Esophagus squamous epithelium (tissue), 5 donors: ENCODE measurements around the gene IFNAR2. TPM values are rescaled to one million over a fixed set of nuclear protein-coding genes. Genes with fewer than 3 reads are reported as not detected.

Source experiments
- DNase-seq: peaks from one replicate; lab custom pipeline; 2025; lab: John Stamatoyannopoulos, UW
- H3K27ac ChIP-seq, 4 donors: fragments of 200-600 bp; sonication (generic); one replicate each; pipeline ENCODE4 v1.5.1; 2016 to 2019; ENCODE audit warnings: mild to moderate bottlenecking in 1 of 4
- H3K27me3 ChIP-seq, 4 donors: fragments of 200-600 bp; sonication (generic); 1 replicate in 3 of 4; 2 replicates in 1 of 4; pipeline versions ENCODE4 v1.5.1 to v1.6.0; 2017 to 2021; ENCODE audit warnings: antibody characterized with exemption in 1 of 4
- H3K36me3 ChIP-seq, 3 donors: fragments of 200-600 bp; sonication (generic); one replicate each; pipeline ENCODE4 v1.5.1; 2016 to 2019
- H3K4me1 ChIP-seq, 3 donors: fragments of 200-600 bp; sonication (generic); one replicate each; pipeline ENCODE4 v1.5.1; 2017 to 2019
- H3K4me3 ChIP-seq, 4 donors: fragments of 200-600 bp; sonication (generic); 1 replicate in 3 of 4; 2 replicates in 1 of 4; pipeline ENCODE4 v1.5.1; 2016 to 2019; ENCODE audit warnings: mild to moderate bottlenecking in 2 of 4, moderate library complexity in 1 of 4
- H3K9me3 ChIP-seq, 3 donors: fragments of 200-600 bp; sonication (generic); one replicate each; pipeline ENCODE4 v1.5.1; 2016 to 2019
- CTCF ChIP-seq, 6 experiments: fragments of 450-650 bp in 4 of 6; fragments of 200-600 bp in 2 of 6; sonication (generic) in 2 of 6; IDR thresholded peaks; one replicate each; pipeline ENCODE4 v1.5.1; 2016 to 2019; ENCODE audit warnings: antibody characterized with exemption in 6 of 6, mild to moderate bottlenecking in 4 of 6, moderate library complexity in 4 of 6
- POLR2A ChIP-seq, 4 donors: fragments of 450-650 bp; IDR thresholded peaks; one replicate each; pipeline ENCODE4 v1.6.1; 2017; ENCODE audit warnings: antibody characterized with exemption in 4 of 4, mild to moderate bottlenecking in 4 of 4, moderate library complexity in 3 of 4
- WGBS, 2 donors: methylation state at CpG; one replicate each; pipeline ENCODE4 v1.1.5; 2018; 5-methylcytosine and 5-hydroxymethylcytosine counted together
- intact Hi-C: fragments of 100-400 bp; cut with DNase I; formaldehyde crosslinking; loops from one replicate; pipeline ENCODE4 v1.15.0; 2022
- total RNA-seq, 4 donors: library from RNA; depleted of rRNA; stranded (reverse); fragments of >200 nt; gene quantifications; one replicate each; pipeline ENCODE4 v1.1.0, GENCODE V29; 2016
- donor health status: DM: yes; HTN: yes; CAD: no.

IFNAR2 gene
- total RNA-seq, 4 donors from 2014 or later = 4.0 to 13.3 (median 7.0) TPM

DNA sequence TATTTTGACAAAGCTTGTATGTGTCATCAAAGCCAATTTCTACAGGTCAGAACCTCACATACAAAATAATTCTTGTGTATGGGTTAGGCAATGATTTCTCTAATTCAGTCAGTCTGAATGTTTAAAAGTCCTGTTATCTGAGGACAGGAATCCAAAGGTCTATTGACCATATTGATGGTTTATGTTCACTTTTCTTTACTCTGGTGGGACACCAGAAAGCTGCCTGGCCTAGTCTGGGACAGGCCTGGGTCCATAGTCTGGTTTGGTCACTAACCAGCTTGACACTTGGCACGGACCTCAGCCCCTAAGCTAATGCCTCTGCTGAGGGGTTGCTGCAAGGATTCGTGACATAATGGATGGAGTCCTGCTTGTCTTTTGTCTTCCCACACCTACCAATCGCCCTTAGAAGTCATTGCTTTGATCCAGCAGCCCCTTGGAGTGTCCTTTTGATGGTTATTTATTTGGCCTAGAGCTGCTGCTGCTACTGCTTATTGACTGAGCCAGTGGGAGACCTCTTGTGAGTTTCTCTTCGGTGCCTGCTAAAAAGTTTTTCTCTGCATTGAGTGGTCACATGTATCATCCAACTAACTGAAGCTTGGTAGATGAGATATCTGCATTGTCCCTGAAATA is 15.7 kb downstream of the IFNAR2 start:
- H3K27me3 ChIP-seq = no peaks in the 10 kb centered on the region
- DNase-seq = no peak
- no peak overlapping the region for H3K27ac ChIP-seq
- H3K4me3 ChIP-seq = no peak overlapping the region
- peaks cover 0 to 67% (median 11%) of the 10 kb centered on the region in 3 donors for H3K36me3 ChIP-seq
- H3K9me3 ChIP-seq = no peaks in the 10 kb centered on the region
- no peak for TF ChIP-seq POLR2A (IDR thresholded peaks at IDR 0.05)
- TF ChIP-seq CTCF (IDR thresholded peaks at IDR 0.05) = no peak
- 88 to 92% methylated on average over 4 of the region's 4 CpGs for WGBS, 2 donors
- intact Hi-C loops = no loop called here
- peaks cover 0 to 10% (median 0%) of the 10 kb centered on the region in 3 donors for H3K4me1 ChIP-seq

DNA sequence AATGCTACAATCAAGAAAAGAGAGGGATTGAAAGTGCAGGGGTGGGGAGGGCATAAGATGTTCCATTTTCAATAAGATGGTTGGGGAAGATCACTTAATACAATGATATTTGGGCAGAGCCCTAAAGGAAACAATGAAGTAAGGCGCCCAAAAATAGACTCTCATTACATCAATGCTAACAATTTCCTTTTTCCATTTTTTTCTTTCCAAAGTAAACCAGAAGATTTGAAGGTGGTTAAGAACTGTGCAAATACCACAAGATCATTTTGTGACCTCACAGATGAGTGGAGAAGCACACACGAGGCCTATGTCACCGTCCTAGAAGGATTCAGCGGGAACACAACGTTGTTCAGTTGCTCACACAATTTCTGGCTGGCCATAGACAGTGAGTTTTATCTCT is 16.8 kb downstream of the IFNAR2 start:
- Histone ChIP-seq H3K27ac (no peak overlapping the region), H3K4me3 (no peak overlapping the region), H3K27me3 (no peaks in the 10 kb centered on the region), H3K4me1 (peaks cover 0 to 10% (median 0%) of the 10 kb centered on the region in 3 donors), H3K9me3 (no peaks in the 10 kb centered on the region), H3K36me3 (peaks cover 0 to 78% (median 17%) of the 10 kb centered on the region in 3 donors)
- TF ChIP-seq POLR2A (IDR thresholded peaks at IDR 0.05) = no peak
- TF ChIP-seq CTCF (IDR thresholded peaks at IDR 0.05) = no peak
- intact Hi-C loops = no loop called here
- 81 to 87% methylated on average over 5 of the region's 5 CpGs for WGBS, 2 donors
- no peak for DNase-seq

DNA sequence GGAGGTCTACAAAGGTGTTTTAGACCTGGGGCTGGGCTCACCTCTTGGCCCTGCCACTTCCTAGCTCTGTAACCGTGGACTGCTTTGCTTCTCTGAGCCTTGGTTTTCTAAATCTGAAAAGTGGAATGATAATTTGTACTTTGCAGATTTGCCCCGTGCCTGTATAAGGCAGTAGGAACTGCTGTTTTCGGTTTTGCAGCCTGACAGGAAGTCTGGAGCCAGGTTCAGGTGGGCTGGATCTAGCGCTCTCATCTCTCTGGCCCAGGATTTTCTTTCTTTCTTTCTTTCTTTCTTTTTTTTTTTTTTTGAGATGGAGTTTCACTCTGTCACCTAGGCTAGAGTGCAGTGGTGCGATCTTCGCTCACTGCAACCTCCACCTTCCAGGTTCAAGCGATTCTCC is 17.2 kb downstream of the IFNAR2 start:
- no peak for DNase-seq
- WGBS, 2 donors = 93 to 94% methylated on average over 7 of the region's 7 CpGs
- Histone ChIP-seq H3K36me3 (peaks cover 0 to 83% (median 17%) of the 10 kb centered on the region in 3 donors), H3K9me3 (no peaks in the 10 kb centered on the region), H3K27me3 (no peaks in the 10 kb centered on the region), H3K4me3 (no peak overlapping the region), H3K4me1 (peaks cover 0 to 10% (median 0%) of the 10 kb centered on the region in 3 donors), H3K27ac (no peak overlapping the region)
- intact Hi-C loops = no loop called here
- TF ChIP-seq CTCF (IDR thresholded peaks at IDR 0.05) (no peak), POLR2A (IDR thresholded peaks at IDR 0.05) (no peak)

- Histone ChIP-seq H3K9me3 (no peaks in the 10 kb centered on the region), H3K4me1 (peaks cover 0 to 10% (median 0%) of the 10 kb centered on the region in 3 donors), H3K36me3 (peaks cover 0 to 88% (median 17%) of the 10 kb centered on the region in 3 donors), H3K27me3 (no peaks in the 10 kb centered on the region), H3K4me3 (no peak overlapping the region), H3K27ac (no peak overlapping the region)
- TF ChIP-seq POLR2A (IDR thresholded peaks at IDR 0.05) = no peak
- no peak for TF ChIP-seq CTCF (IDR thresholded peaks at IDR 0.05)
- WGBS, 2 donors = 72 to 73% methylated on average over 6 of the region's 6 CpGs
- intact Hi-C loops = no loop called here
- DNase-seq = no peak
Observed at GRCh38 chr21:33247599-33247998, 17.9 kb downstream of the IFNAR2 start.

GRCh38 chr21:33249331-33250002 is 19.7 kb downstream of the IFNAR2 start:
- DNase-seq = no peak
- Histone ChIP-seq H3K27ac (no peak overlapping the region), H3K9me3 (no peaks in the 10 kb centered on the region), H3K4me3 (no peak overlapping the region), H3K36me3 (peaks cover 0 to 96% (median 19%) of the 10 kb centered on the region in 3 donors), H3K4me1 (peaks cover 0 to 4% (median 0%) of the 10 kb centered on the region in 3 donors), H3K27me3 (no peaks in the 10 kb centered on the region)
- WGBS, 2 donors = 86 to 91% methylated on average over 7 of the region's 7 CpGs
- intact Hi-C loops = no loop called here
- TF ChIP-seq POLR2A (IDR thresholded peaks at IDR 0.05) (no peak), CTCF (IDR thresholded peaks at IDR 0.05) (no peak)
